SK-MEL-5 (cell line): ENCODE measurements around the gene CFAP43. TPM values are rescaled to one million over a fixed set of nuclear protein-coding genes. Genes with fewer than 3 reads are reported as not detected.
A peak's percentile ranks its signal among the peaks of the same experiment; 100 is the strongest.

ENCODE experiments used
- DNase-seq: peaks from one replicate; pipeline ENCODE4 v3.0.0-alpha.2; 2016; ENCODE audit warnings: low read depth, low spot score
- in situ Hi-C: cut with HindIII; loops from 2 replicates; pipeline ENCODE4 v1.10.0; 2016; ENCODE audit warnings: low sequenced_read_pairs, high pct_unique_total_duplicates, low pct_unique_long_range_greater_than_20kb
- total RNA-seq: library from RNA; depleted of rRNA; stranded (reverse); fragments of >200 nt; shearing (Covaris generic); gene quantifications from 2 replicates; pipeline ENCODE4 v1.2.3, GENCODE V29; 2014

Gene CFAP43
- total RNA-seq, 1 experiment from 2014 or later, result 1.3 TPM

GRCh38 chr10:104120903-104121484 is 111.2 kb downstream of the CFAP43 start:
- DNase-seq, result peak; percentile 88
- in situ Hi-C loops, result no loop called here

- DNase-seq, result no peak
- in situ Hi-C loops, result no loop called here
These were observed 111.7 kb downstream of the CFAP43 start for GRCh38 chr10:104120512-104120902.

- DNase-seq, result no peak
- in situ Hi-C loops, result no loop called here
These were observed 112.2 kb downstream of the CFAP43 start for GRCh38 chr10:104119996-104120395.

GRCh38 chr10:104117839-104118323 is 114.3 kb downstream of the CFAP43 start:
- no peak for DNase-seq

GRCh38 chr10:104113376-104113956 is 118.7 kb downstream of the CFAP43 start:
- in situ Hi-C loops, result no loop called here
- no peak for DNase-seq

More at GRCh38 chr10:104117839-104118323, 114.3 kb downstream of the CFAP43 start:
- in situ Hi-C loops, result no loop called here

- in situ Hi-C loops, result no loop called here
- DNase-seq, result no peak
These were observed 122.1 kb downstream of the CFAP43 start for GRCh38 chr10:104109908-104110662.

- in situ Hi-C loops, result no loop called here
- DNase-seq, result no peak
These were observed 127.2 kb downstream of the CFAP43 start for GRCh38 chr10:104104926-104105325.

- DNase-seq, result no peak
- in situ Hi-C loops, result no loop called here
These were observed 127.7 kb downstream of the CFAP43 start for GRCh38 chr10:104104418-104104817.

GRCh38 chr10:104103956-104104355 is 128.2 kb downstream of the CFAP43 start:
- in situ Hi-C loops, result no loop called here

GRCh38 chr10:104101902-104102301 is 130.3 kb downstream of the CFAP43 start:
- in situ Hi-C loops, result no loop called here
- DNase-seq, result no peak

More at GRCh38 chr10:104103956-104104355, 128.2 kb downstream of the CFAP43 start:
- DNase-seq, result no peak

- in situ Hi-C loops, result no loop called here
- DNase-seq, result no peak
These were observed 131.4 kb downstream of the CFAP43 start for GRCh38 chr10:104100795-104101194.

- in situ Hi-C loops, result no loop called here
- DNase-seq, result no peak
These were observed 132.2 kb downstream of the CFAP43 start for GRCh38 chr10:104099941-104100340.

- in situ Hi-C loops, result no loop called here
- DNase-seq, result no peak
These were observed 132.9 kb downstream of the CFAP43 start for GRCh38 chr10:104099269-104099668.

GRCh38 chr10:104098358-104098925 is 133.7 kb downstream of the CFAP43 start:
- in situ Hi-C loops, result no loop called here
- no peak for DNase-seq

GRCh38 chr10:104096692-104097091 is 135.5 kb downstream of the CFAP43 start:
- in situ Hi-C loops, result no loop called here
- DNase-seq, result no peak

- in situ Hi-C loops, result no loop called here
- no peak for DNase-seq
These were observed 139.4 kb downstream of the CFAP43 start for GRCh38 chr10:104092749-104093148.

GRCh38 chr10:104090611-104091010 is 141.6 kb downstream of the CFAP43 start:
- in situ Hi-C loops, result no loop called here
- DNase-seq, result no peak

- DNase-seq, result no peak
- in situ Hi-C loops, result no loop called here
These were observed 142.5 kb downstream of the CFAP43 start for GRCh38 chr10:104089621-104090020.
